K562 (cell line): ENCODE results near the gene ABCA7. TPM values are rescaled to one million over a fixed set of nuclear protein-coding genes. Genes with fewer than 3 reads are reported as not detected.

Experiments
- ATF2 ChIP-seq: sonication (generic); formaldehyde crosslinking; IDR thresholded peaks from 2 replicates; pipeline ENCODE4 v1.8.1; 2022; ENCODE audit warnings: missing genetic modification reagents
- CREM ChIP-seq: IDR thresholded peaks from 2 replicates; pipeline ENCODE4 v1.6.1; 2014; ENCODE audit warnings: antibody characterized with exemption, low read depth
- CTCF ChIP-seq, 3 experiments: IDR thresholded peaks in 2 of 3; conservative IDR thresholded peaks in 1 of 3; 2 replicates each; pipeline ENCODE4 v1.5.1; 2011 to 2012; ENCODE audit warnings: low read length in 3 of 3, mild to moderate bottlenecking in 3 of 3, control low read depth in 2 of 3, improper control_type of control experiment in 1 of 3, inconsistent platforms in 1 of 3, low read depth in 1 of 3, mixed read lengths in 1 of 3, moderate library complexity in 1 of 3; ENCODE audit not compliant: insufficient read depth in 2 of 3
- CXXC5 ChIP-seq: fragments of 250-450 bp; sonication (Bioruptor Pico); IDR thresholded peaks from 2 replicates; pipeline ENCODE4 v1.8.0; 2022; ENCODE audit warnings: inconsistent platforms, mild to moderate bottlenecking, moderate library complexity
- E4F1 ChIP-seq: fragments of 250-450 bp; sonication (Bioruptor Pico); IDR thresholded peaks from 2 replicates; pipeline ENCODE4 v1.5.0; 2021; ENCODE audit warnings: mild to moderate bottlenecking, borderline replicate concordance
- FOXP1 ChIP-seq: sonication (generic); formaldehyde crosslinking; IDR thresholded peaks from 2 replicates; pipeline ENCODE4 v1.8.0; 2022; ENCODE audit warnings: mild to moderate bottlenecking, missing genetic modification reagents
- GATAD2A ChIP-seq: fragments of 450-650 bp; IDR thresholded peaks from 2 replicates; pipeline ENCODE4 v1.6.1; 2017
- HDGF ChIP-seq: fragments of 450-650 bp; IDR thresholded peaks from 2 replicates; pipeline ENCODE4 v1.6.1; 2016
- LCOR ChIP-seq: sonication (generic); formaldehyde crosslinking; IDR thresholded peaks from 2 replicates; pipeline ENCODE4 v1.8.0; 2022; ENCODE audit warnings: mild to moderate bottlenecking, missing genetic modification reagents
- MTA3 ChIP-seq: fragments of 450-650 bp; formaldehyde crosslinking; IDR thresholded peaks from 2 replicates; pipeline ENCODE4 v1.6.1; 2017; ENCODE audit warnings: mild to moderate bottlenecking, borderline replicate concordance
- PRPF4 ChIP-seq: fragments of 200-400 bp; formaldehyde crosslinking; IDR thresholded peaks from one replicate; pipeline ENCODE4 v1.6.1; 2017; ENCODE audit warnings: low read length, low read depth, mild to moderate bottlenecking; ENCODE audit not compliant: insufficient read depth, poor library complexity, severe bottlenecking
- RAD21 ChIP-seq, 2 experiments: fragments of 250-450 bp in 1 of 2; fragments of 450-650 bp in 1 of 2; sonication (Bioruptor Pico) in 1 of 2; formaldehyde crosslinking in 1 of 2; IDR thresholded peaks in 1 of 2; conservative IDR thresholded peaks in 1 of 2; 2 replicates each; pipeline versions ENCODE4 v1.4.0 to v1.8.0; 2020 to 2022; ENCODE audit warnings: mild to moderate bottlenecking in 2 of 2, moderate library complexity in 1 of 2
- RBFOX2 ChIP-seq: fragments of 200-400 bp; formaldehyde crosslinking; IDR thresholded peaks from 2 replicates; pipeline ENCODE4 v1.6.1; 2017; ENCODE audit warnings: low read depth, mild to moderate bottlenecking, low read length, moderate library complexity
- SMAD2 ChIP-seq: fragments of 150-350 bp; IDR thresholded peaks from 2 replicates; pipeline ENCODE4 v1.6.1; 2014; ENCODE audit warnings: low read depth, mild to moderate bottlenecking, low read length
- TRIM25 ChIP-seq: fragments of 450-650 bp; IDR thresholded peaks from 2 replicates; pipeline ENCODE4 v1.7.0; 2016; ENCODE audit warnings: borderline replicate concordance
- ZBTB33 ChIP-seq: sonication (generic); formaldehyde crosslinking; IDR thresholded peaks from 2 replicates; pipeline ENCODE4 v1.8.1; 2023; ENCODE audit warnings: mild to moderate bottlenecking, missing genetic modification reagents
- ZNF277 ChIP-seq: fragments of 250-450 bp; sonication (Bioruptor Pico); IDR thresholded peaks from 2 replicates; pipeline ENCODE4 v1.8.0; 2022; ENCODE audit warnings: inconsistent platforms, mild to moderate bottlenecking, moderate library complexity, borderline replicate concordance
- polyA plus RNA-seq, 8 experiments: library from polyadenylated mRNA; depleted of rRNA in 4 of 8; stranded (reverse) in 5 of 8; unstranded in 3 of 8; fragments of >200 nt; fragmentation: Nextera tagmentation in 2 of 8; fragmentation: Illumina TruSeq in 1 of 8; extraction: Ambion mirVana in 2 of 8; extraction: Trizol in 1 of 8; gene quantifications; 2 replicates each; pipeline versions ENCODE4 v1.2.1 to v1.2.3, GENCODE V29; 2011 to 2014; ENCODE audit warnings: inconsistent platforms in 1 of 8, missing spikeins in 1 of 8
- total RNA-seq, 7 experiments: library from RNA; depleted of rRNA in 6 of 7; stranded (reverse); fragments of >200 nt in 6 of 7; fragmentation: Illumina TruSeq in 2 of 7; extraction: Trizol in 2 of 7; gene quantifications; 2 replicates each; pipeline versions ENCODE4 v1.2.1 to v1.2.3, GENCODE V29; 2011 to 2021; ENCODE audit warnings: low replicate concordance in 1 of 7

The ABCA7 gene
- total and polyA plus RNA-seq, 9 of the 15 experiments (the other 6 are each of a cell fraction or from before 2014, with no cell fraction given) = 2.3 to 96.1 (median 31.2) TPM

GRCh38 chr19:1000095-1000494, 39.8 kb upstream of the ABCA7 start, which contains the start of gene GRIN3B (continued):
- TF ChIP-seq ZBTB33 (CRISPR knock-in tag) (peak; percentile 78), GATAD2A (no peak), MTA3 (0 out of 2 replicates have a peak, but pooled peaks have one; percentile 15), SMAD2 (no peak), FOXP1 (CRISPR knock-in tag) (no peak), TRIM25 (no peak), ATF2 (CRISPR knock-in tag) (no peak), PRPF4 (no peak), LCOR (CRISPR knock-in tag) (no peak), HDGF (no peak), CTCF (IDR thresholded peaks at IDR 0.05 in 2 of 3, conservative IDR thresholded peaks at IDR 0.05 in 1 of 3; ENCODE audit: insufficient read depth in 2 of 3, low read depth in 1 of 3, low read length in 3 of 3) (peak; percentile 67 to 94 (median 81)), ZNF277 (CRISPR knock-in tag) (no peak), E4F1 (CRISPR knock-in tag) (no peak), RAD21 (CRISPR knock-in tag; conservative IDR thresholded peaks at IDR 0.05 in 1 of 2, IDR thresholded peaks at IDR 0.05 in 1 of 2) (peak; percentile 55 to 66), CXXC5 (CRISPR knock-in tag) (peak; percentile 65), RBFOX2 (0 out of 2 replicates have a peak, but pooled peaks have one; percentile 18), CREM (peak; percentile 36; the same call in 1 of the 2 replicates)
